Tibial artery (tissue), 4 donors: Measurements from ENCODE around the gene BRAT1.
A peak's percentile ranks its signal among the peaks of the same experiment; 100 is the strongest.

ENCODE experiments used
- DNase-seq, 2 donors: peaks; one replicate each; pipeline ENCODE4 v3.0.0-alpha.2; 2019
- H3K27ac ChIP-seq, 2 donors: fragments of 200-600 bp; sonication (generic) in 1 of 2; 1 replicate in 1 of 2; 2 replicates in 1 of 2; pipeline ENCODE4 v1.5.1; 2018 to 2019; ENCODE audit warnings: mild to moderate bottlenecking in 1 of 2
- H3K27me3 ChIP-seq, 2 donors: fragments of 200-600 bp; sonication (generic) in 1 of 2; one replicate each; pipeline versions ENCODE4 v1.5.1 to v1.6.0; 2016 to 2019
- H3K36me3 ChIP-seq, 3 donors: fragments of 200-600 bp; sonication (generic) in 2 of 3; one replicate each; pipeline ENCODE4 v1.5.1; 2016 to 2019; ENCODE audit warnings: mild to moderate bottlenecking in 2 of 3
- H3K4me1 ChIP-seq, 4 donors: fragments of 200-600 bp; sonication (generic) in 2 of 4; 1 replicate in 3 of 4; 2 replicates in 1 of 4; pipeline ENCODE4 v1.5.1; 2016 to 2019
- H3K4me3 ChIP-seq, 2 donors: fragments of 200-600 bp; sonication (generic) in 1 of 2; 1 replicate in 1 of 2; 2 replicates in 1 of 2; pipeline ENCODE4 v1.5.1; 2018 to 2019; ENCODE audit warnings: mild to moderate bottlenecking in 2 of 2
- H3K9me3 ChIP-seq, 3 donors: fragments of 200-600 bp; sonication (generic) in 1 of 3; one replicate each; pipeline ENCODE4 v1.5.1; 2016 to 2019
- intact Hi-C: fragments of 100-400 bp; cut with DNase I; formaldehyde crosslinking; loops from one replicate; pipeline ENCODE4 v1.15.0; 2023; ENCODE audit warnings: low total_unique reads
- TF ChIP-seq, protein P1 (sequence below), 2 experiments: fragments of 200-600 bp in 1 of 2; fragments of 450-650 bp in 1 of 2; IDR thresholded peaks; one replicate each; pipeline ENCODE4 v1.5.1; 2017 to 2019; ENCODE audit warnings: antibody characterized with exemption in 2 of 2, mild to moderate bottlenecking in 1 of 2, moderate library complexity in 1 of 2

The BRAT1 gene

DNA sequence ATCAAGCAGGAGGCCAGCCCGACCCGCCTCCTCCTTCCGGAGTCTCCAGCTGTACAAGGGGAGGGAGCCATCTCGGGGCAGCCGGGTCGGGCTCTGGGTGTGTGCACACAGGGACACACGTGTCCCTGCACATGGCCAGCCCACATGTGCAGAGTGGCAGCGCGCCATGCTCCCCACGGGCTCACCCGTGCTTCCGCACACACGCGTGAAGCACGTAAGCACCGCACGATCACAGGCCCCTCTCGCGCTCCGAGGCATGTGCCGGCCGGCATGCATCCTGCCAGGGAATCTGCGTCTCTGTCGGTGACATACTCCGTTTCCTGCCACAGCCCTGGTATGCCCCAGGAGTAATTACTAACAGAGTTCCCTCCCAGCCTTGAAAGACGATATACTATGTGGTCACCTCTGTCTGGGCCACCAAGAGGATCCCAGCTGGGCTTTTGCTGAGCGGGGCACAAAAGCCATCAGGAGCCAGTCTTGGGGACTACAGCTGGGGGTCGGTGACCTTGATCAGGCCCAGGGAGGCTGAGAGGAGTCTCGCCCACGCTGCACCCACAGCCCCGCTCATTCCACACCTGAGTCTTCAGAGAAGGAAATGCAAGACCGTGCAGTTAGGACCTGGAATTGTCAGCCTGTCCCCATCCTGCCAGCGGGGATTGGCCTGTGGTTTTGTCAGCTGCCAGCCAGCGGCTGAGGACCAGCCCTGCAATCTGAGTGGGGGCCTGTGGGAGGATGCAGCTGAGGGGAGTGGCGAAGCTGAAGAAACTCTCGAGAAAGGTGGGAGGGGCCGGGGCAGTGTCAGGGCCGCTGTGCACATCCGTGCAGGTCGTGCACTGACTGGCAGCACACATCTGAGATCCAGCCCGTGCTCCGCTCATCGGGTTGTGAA is 46.8 kb downstream of the BRAT1 start:
- TF ChIP-seq, protein P1, sequence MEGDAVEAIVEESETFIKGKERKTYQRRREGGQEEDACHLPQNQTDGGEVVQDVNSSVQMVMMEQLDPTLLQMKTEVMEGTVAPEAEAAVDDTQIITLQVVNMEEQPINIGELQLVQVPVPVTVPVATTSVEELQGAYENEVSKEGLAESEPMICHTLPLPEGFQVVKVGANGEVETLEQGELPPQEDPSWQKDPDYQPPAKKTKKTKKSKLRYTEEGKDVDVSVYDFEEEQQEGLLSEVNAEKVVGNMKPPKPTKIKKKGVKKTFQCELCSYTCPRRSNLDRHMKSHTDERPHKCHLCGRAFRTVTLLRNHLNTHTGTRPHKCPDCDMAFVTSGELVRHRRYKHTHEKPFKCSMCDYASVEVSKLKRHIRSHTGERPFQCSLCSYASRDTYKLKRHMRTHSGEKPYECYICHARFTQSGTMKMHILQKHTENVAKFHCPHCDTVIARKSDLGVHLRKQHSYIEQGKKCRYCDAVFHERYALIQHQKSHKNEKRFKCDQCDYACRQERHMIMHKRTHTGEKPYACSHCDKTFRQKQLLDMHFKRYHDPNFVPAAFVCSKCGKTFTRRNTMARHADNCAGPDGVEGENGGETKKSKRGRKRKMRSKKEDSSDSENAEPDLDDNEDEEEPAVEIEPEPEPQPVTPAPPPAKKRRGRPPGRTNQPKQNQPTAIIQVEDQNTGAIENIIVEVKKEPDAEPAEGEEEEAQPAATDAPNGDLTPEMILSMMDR (IDR thresholded peaks at IDR 0.05) = no peak
- H3K4me3 ChIP-seq = no peak overlapping the region
- intact Hi-C loops = no loop called here
- H3K36me3 ChIP-seq = no peaks in the 10 kb centered on the region
- H3K9me3 ChIP-seq = no peaks in the 10 kb centered on the region
- H3K4me1 ChIP-seq = peaks cover 0 to 25% (median 0%) of the 10 kb centered on the region in 4 donors
- H3K27me3 ChIP-seq = peaks cover 0 to 2% of the 10 kb centered on the region in 2 donors
- DNase-seq = peak in 1 of 2 donors; percentile 62
- H3K27ac ChIP-seq = no peak overlapping the region

DNA sequence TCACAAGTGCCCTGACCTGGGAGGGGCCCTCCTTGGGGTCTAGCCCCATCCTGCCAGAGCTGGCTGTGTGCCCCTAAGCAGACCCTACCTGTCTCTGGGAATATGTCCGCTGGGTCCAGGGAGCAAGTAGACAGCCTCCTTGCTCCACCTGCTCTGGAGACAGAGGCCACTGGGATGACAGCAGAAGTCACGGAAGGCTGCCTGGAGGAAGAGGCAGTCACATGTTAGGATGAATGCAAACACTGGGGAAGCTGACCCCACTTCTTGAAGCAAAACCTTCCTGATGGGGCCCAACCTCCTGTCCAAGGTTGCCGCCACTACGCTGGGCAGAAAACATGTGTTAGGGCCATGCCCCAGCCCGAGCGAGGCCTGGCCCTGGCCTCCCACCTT is 47.4 kb downstream of the BRAT1 start:
- no peak for DNase-seq
- Histone ChIP-seq H3K4me1 (peaks cover 0 to 25% (median 0%) of the 10 kb centered on the region in 4 donors), H3K9me3 (no peaks in the 10 kb centered on the region), H3K27ac (no peak overlapping the region), H3K27me3 (peaks cover 0 to 9% of the 10 kb centered on the region in 2 donors), H3K4me3 (no peak overlapping the region), H3K36me3 (no peaks in the 10 kb centered on the region)
- intact Hi-C loops = no loop called here
- TF ChIP-seq, protein P1 (IDR thresholded peaks at IDR 0.05) = no peak

DNA sequence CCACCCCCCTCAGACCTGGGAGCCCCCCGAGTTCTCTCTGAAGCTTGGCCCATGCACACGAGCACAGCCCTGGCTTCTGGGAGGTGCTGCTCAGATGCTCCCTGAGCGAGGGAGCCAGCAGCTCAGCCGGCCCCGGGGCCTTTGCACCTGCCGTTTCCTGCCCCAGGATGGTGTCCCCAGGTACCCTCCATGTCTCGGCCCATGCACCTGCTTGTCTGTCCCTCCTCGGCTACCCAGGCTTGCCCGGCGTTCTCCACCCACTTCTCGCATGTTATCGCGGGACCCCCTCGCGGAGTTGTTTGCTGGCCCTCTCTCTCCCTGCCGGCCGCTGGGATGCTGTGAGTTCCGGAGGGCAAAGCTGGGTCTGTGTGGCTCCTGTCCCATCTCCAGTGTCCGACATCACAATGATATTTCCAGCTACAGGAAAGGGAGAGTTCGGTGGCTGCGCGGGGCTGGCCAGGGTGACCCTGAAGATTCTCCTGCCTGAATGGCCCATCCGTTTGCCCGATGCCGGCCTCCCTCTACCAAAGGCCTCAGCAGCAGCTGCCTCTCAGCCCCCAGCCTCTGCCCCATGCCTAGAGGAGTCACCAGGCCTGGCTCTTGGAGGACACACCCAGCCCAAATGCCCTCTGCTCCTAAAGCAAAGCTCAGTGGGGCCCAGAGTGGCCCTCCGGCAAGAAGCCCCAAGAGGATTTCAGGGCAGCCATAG is 48.0 kb downstream of the BRAT1 start:
- TF ChIP-seq, protein P1 (IDR thresholded peaks at IDR 0.05) = no peak
- no peak for DNase-seq
- peaks cover 0 to 14% of the 10 kb centered on the region in 2 donors for H3K27me3 ChIP-seq
- no peaks in the 10 kb centered on the region for H3K36me3 ChIP-seq
- H3K9me3 ChIP-seq = no peaks in the 10 kb centered on the region
- no peak overlapping the region for H3K27ac ChIP-seq
- no peak overlapping the region for H3K4me3 ChIP-seq
- intact Hi-C loops = no loop called here
- peaks cover 0 to 22% (median 0%) of the 10 kb centered on the region in 4 donors for H3K4me1 ChIP-seq

DNA sequence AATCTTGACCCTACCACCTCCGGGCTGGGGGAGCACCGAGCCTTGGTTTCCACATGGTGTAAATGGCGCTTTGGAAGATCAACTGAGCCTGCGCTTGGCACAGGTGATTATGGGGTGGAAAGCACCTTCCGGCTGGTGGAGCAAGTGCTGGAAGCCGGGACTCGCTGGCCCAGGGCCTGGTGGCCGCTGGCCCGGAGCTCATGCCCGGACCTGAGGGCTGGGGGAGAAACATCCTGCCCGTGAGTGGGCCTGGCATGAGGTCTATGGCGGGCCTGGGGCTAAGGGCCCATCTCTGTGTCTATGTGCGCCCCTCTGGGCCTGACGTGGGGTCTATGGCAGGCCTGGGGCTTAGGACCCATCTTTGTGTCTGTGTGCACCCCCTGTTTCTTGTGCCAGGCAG is 49.9 kb downstream of the BRAT1 start:
- H3K4me1 ChIP-seq = peaks cover 0 to 19% (median 0%) of the 10 kb centered on the region in 4 donors
- H3K9me3 ChIP-seq = no peaks in the 10 kb centered on the region
- H3K27ac ChIP-seq = no peak overlapping the region
- TF ChIP-seq, protein P1 (IDR thresholded peaks at IDR 0.05) = no peak
- peaks cover 0 to 24% of the 10 kb centered on the region in 2 donors for H3K27me3 ChIP-seq
- no peak overlapping the region for H3K4me3 ChIP-seq
- H3K36me3 ChIP-seq = no peaks in the 10 kb centered on the region
- no peak for DNase-seq
- intact Hi-C loops = no loop called here

DNA sequence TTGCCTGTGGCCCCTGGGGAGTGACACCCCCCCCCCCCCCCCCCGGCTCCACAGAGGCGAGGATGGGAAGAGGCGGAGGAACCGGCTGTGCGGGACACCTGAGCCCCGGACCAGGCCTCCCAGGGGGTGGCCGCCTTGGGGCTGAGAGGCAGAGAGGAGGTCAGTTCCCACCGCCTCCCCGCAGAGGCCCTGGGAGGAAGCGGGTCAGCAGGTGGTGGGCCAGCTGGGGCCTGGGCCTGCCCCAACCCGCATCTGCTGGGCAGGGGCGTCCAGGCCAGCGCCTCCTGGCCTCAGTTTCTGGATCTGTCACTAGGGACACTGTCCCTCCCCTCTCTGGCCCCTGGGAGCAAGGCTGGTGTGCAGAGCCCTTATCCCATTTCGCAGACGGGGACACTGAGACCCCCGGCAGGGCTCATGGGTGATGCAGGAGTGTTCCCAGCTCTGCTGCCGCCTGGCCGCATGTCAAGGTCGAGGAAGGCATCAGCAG is 50.4 kb downstream of the BRAT1 start:
- H3K9me3 ChIP-seq = no peaks in the 10 kb centered on the region
- H3K36me3 ChIP-seq = no peaks in the 10 kb centered on the region
- no peak overlapping the region for H3K4me3 ChIP-seq
- intact Hi-C loops = loop anchor here (5.0 kb wide), 1 partner anchor 592 kb away; no protein-coding TSS in a partner anchor
- peaks cover 0 to 19% (median 0%) of the 10 kb centered on the region in 4 donors for H3K4me1 ChIP-seq
- DNase-seq = no peak
- TF ChIP-seq, protein P1 (IDR thresholded peaks at IDR 0.05) = no peak
- H3K27me3 ChIP-seq = peaks cover 0 to 24% of the 10 kb centered on the region in 2 donors
- H3K27ac ChIP-seq = no peak overlapping the region
